ENCODE measurements around the gene ACSS1.
A peak's percentile ranks its signal among the peaks of the same experiment; 100 is the strongest.

The ACSS1 gene

DNA sequence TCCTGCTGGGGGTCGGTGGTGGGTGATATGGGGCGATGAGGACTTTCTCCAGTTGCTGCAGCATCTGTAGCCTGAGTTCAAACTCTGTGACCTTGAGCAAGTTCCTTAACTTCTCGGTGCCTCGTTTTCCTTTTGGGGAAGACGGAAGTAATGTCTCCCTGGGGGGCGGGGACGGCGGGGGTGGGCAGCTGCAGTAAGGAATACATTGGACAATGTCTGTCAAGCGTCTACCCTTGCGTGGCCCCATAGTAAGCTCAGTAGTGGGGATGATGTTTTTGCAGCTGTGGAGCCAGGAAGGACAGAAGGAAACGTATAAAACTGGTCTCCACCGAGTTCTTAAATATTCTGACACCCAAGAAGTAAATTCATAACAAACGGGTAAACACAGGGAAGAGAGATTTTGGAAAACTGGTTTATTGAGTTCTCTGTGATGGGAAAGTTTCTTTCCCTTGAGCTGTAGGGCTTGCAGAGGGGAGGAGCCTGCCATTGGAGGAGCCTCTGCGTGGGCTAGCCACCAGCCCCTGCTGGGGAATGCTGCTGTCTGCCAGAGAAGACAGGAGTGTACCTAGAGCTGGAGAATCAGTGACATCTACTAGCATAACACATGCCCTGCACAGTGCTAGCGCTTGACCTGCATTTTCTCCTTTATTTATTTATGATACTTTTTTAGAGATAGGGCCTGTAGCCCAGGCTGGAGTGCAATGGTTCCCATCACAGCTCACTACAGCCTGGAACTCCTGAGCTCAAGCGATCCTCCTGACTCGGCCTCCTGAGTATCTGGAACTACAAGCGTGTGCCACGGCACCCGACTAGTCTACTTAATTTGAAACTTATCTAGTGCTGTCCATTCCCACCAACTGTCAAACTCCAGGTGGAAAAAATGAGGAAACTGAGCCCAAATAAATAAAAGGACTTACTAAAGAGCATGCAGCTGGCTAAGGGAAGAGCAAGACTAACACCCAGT, 1.2 kb upstream of the ACSS1 start:
- no peak for DNase-seq

DNA sequence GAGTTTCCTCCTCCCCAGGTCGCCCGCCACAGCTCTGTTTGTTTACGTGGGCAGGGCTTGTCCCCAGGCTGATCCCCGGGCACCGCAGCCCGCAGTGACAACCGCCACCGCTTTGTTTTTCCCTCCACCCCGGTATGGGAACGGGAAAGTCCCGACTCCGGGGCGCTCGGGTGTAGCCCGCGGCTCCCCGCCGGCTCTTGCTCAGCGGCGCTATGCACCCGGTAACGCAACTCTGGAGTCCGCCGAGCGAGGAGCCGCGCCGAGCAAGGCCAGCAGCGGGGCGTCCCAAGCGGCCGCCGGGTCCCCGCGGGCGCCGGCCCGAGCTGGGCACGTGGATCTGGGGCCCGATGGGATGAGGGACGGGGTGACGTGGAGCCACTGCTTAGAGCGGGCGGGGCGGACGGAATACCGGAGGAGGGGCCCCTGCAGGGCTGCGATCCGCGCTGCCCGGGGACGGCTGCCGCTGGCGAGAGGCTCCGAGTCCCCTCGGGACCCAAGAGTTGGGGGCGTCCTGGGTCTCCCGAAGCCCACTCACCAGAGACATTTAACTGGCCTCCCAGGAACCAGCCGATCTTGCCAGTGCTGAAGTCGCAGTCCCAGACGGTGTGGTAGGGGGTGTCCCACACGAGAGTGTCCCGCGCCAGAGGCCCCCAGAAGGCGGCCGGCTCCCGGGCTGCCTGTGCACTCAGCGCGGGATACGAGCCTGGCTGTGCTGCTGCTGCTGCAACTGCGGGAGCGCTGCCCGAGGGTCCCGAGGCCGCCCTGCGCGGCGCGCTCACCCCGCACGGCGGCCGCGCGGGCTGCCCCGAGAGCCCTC, 497 bp downstream of the ACSS1 start:
- peak; percentile 79 for DNase-seq

DNA sequence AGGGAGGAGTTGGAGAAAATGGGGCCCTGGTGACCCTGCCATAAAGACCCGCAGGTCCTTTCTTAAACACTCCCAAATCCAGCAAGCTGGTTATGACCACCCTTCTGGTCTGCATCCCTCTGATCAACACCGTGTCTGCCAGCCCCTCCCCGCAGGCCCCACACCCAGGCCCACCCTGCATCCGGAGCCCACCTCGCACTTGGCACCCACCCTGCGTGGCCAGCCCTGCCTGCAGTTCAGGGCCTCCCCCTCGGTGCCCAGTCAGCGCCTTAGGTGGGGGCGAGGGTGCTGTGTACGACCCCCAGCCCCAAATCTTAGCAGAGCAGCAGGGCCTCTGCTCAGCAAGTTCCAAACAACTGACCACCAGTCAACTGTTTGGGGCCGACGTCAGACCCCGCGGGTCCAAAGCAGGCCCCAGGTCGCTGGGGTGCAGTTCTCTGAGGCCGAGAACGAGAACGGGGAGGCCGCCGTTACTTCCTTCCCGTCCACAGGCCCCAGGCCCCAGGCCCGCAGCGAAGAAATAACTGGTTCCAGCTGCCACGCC, 1.2 kb downstream of the ACSS1 start:
- DNase-seq, result no peak

DNA sequence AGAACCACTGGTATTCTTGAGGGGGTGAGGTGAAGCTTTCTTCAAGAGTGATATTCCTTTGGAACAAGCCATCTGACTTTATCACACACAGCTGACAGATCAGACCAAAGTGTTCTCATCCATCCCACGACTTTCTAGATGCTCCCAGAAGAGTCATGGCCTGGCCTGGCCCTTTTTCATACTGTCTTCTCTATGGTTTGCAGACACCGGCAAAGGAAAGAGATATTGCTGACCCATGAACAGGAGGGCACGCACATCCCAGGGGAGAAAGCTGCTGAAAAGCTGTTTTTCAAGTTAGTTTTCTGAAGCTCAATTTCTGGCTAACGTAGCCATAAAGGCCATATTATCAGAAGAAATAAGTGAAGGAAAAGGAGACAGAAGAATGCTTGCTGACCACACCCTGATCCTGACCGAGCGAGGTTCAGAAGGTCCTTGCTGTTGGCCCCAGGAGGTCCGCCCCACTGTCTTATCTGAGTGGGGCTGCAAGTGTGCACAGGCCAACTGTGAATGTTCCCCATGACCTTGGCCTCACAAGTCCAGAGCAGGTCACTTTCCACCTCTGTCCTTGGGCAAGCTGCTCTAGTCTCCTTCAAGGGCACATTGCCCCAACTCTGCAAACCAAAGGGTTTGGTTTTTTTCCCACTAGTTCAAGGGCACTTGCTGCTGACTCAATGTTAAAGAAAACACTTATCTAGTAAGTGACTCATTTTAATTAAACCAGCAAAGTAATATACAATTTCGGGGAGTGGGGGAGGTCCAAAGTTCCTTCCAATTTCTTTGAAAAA, 2.0 kb downstream of the ACSS1 start:
- no peak for DNase-seq

DNA sequence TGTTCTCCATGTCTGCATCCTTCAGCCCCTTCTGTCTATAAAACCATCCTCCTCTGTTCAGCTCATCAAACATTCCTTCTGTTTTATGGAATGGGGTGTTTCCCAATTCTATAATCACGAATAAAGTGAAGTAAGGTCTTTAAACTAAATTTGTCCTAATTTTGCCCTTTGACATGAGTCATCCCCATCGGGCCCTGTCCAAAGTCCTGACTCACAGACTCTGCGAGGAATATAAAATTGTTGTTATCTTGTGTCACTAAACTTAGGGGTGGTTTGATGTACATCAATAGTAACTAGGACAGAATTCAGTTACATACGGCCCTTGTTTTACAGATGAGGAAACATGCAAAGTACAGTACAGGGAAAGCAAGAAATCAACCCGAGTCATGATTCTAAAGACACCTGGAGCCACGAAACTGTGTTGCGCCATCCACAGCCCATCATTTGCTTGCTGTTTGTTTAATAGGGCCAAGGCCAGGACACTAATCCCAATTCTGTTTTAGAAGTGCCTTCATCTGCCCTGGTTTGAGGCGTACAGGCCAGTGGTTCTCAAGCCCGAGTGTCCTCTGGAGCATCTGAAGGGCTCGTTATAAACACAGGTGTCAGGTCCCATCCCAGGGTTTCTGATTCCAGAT, 2.8 kb downstream of the ACSS1 start:
- no peak for DNase-seq

DNA sequence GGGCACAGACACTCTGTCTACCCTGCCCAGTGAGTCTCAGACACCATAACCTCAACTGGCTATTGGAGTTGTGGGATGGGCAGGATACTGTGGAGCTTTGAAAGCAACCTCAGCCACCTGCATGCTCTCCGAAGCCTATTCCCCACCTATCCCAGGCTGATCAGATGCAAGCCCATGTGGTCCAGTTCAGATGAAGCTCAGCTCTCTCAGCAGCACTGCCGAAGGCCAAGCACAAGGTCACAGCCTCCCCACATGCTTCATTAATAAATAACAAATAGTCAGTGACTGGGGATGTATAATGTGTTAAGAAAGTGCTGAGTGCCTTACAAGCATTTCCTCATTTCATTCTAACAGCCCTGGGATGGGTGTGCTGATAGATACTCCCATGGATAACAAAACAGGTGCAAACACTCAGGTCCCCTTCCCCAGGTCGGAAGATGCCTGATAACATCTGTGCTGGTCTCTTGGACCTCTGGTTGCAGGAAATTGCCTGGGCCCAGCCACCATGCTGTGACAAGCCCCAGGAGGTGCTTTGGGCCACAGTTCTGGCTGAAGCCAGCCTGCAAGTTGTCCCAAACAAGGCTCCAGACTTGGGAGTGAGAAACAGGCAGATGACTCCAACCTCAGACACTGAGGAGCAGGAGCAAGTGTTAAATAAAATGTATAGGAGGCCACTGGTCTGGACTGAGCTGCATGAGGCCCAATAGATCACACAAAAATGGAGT, 3.7 kb downstream of the ACSS1 start:
- no peak for DNase-seq

DNA sequence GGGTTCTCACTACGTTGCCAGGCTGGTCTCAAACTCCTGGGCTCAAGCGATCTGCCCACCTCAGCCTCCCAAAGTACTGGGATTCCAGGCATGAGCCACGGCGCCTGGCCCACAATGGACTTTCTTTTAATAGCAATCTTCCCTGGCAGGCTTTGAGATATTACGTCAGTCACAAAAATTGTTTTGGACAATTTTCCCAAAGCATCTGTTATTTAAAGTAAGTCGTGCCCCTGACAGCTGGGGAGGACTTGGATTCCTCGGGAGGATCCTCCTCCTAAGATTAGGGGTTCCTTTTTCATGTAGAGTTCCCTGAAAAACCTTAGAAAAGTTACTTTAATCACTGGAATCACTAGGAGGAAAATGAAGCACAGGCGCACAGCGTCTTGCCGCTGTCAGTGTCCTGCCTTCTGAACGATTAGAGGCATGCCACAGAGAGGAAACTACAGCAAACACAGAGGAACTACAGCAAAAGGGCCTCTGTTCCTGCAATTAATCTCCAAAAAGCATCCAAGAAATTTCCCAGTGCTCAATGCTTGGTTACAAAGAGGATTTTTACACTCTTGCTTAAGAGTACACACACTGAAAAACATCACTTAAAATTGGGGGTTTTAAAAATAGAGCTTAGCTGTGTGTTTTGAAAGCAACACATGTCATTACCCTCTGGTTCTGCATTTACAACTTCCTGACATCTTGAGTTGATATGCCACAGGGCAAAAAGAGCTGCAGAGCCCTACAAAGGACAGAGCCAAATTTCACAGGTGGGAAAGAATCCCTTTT, 4.5 kb downstream of the ACSS1 start:
- no peak for DNase-seq

DNA sequence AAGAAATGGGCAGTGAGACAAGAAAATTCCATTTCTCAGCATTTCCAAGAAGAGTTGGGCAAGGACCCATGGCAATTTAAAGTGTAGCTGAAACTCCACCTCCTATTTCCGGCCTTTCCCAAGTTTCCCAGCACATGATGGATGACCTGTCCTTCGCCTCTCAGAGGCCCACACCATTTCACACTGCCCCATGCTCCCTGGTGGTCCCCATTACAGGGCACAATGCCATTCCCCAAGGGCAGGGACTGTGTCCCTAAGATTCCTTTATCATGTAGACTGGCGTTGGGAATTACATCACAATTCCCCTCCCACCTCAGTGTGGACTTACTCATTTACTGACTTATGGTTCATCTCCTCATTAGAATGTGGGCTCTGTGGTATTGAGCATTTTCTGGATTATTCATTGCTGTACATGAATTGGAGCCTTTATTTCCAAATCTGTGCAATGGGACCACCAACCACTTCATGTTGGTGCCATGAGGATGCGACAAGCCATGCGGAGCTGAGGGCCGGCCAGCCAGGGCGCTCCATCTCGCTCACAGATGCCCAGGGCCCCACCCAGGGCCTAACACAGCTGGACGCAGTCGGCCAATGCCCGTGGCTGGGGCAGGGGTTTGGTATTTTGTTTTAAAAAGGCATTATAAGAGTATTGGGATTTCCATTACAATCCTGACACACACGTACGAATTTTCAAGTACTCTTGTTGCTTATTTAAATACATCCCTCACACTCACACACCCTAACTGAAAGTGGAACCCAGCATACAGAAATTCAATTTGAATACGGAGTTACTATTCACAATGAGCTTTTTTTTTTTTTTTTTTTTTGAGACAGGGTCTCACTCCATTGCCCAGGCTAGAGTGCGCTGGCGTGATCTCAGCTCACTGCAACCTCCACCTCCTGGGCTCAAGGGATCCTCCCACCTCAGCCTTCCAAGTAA, 5.4 kb downstream of the ACSS1 start:
- DNase-seq, result no peak

DNA sequence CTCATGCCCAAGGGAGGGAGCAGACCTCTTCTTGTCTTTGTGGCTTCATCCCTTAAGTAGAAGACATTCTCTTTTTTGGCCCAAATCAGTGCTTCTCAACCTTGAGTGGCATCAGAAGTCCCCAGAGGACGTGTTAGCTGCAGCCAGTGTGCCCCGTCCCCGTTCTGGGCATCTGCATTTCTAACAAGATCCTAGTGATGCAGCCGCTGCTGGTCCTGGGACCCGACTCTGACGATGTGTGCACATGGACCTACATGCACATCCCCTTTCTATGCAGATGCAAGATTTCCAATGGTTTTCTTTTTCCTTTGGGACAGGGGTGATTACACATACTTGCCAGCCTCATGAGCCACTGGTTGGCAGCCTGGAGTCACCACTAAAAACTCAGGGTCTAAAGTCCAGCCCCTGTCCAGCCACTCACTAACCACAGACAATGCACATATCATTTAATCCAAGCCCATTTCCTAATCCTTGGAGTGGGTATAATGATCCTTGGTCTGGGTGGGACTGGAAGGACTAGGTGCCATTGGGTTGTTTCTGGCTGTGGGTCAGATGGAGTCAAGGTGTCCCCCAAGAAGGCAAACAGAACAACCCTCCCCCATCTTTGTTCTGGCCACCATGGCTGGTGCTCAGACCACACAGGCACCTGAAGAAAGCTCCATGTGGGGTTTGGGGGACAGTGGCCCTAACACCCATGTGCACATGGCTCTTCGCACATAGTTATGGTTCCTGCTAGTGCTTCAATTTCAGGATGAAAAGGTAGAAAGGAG, 6.4 kb downstream of the ACSS1 start:
- DNase-seq, result no peak

DNA sequence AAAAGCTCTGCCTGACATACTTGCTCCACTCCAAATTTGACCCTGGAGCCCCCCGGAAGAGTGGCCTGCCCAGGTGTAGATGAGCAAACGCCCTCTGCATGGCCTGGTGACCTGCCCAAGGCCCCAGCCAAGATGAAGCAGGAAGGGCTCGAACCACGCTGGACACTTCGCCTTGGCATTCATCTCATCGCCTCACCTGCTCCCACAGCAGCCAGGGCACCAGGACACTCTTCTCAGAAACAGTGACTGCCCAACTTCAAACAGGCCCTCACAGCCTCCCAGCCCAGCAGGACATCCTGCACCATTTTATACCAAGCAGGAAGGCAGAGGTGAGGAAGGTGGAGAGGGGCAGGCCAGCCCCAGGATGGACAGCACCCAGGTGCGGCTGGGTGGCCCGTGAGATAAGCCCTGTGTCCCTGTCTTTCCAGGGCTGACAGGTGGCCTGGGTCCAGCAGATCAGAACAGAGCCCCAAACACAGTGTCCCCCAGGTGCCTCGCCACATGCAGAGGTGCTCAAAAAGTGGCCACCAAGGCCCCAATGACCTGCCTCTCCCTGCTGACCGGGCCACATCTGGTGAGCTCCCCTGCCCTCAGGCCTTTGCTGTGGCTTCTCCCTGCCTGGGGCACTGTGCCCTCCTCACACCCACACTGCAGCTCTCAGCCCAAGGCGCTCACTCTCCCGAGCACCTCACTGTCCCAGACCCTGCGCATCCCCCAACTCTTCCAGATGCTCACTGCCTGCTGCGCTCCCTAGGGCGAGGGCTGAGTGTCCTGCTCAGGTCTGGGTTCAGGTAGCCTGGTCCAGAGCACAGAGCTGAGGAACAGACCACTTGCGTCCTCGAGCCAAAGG, 7.2 kb downstream of the ACSS1 start:
- DNase-seq, result no peak

DNA sequence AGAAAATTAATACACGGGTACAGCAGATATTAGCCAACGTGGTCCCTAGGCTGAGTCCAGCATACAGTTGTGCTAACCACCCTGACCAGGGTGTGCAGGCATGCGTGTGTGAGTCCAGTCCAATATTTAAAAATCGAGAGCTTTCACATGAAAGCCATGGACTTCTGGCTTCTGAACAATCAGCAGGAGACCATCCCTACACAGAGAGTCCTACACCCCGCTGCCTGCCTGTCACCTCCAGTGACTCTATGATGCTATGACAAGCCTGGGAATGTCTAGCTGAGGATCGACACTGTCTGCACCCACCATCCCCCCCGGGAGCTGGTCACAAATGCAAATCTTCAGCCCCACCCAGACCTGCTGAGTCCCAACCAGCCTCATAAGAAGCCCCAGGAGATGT, 7.9 kb downstream of the ACSS1 start:
- DNase-seq, result no peak

DNA sequence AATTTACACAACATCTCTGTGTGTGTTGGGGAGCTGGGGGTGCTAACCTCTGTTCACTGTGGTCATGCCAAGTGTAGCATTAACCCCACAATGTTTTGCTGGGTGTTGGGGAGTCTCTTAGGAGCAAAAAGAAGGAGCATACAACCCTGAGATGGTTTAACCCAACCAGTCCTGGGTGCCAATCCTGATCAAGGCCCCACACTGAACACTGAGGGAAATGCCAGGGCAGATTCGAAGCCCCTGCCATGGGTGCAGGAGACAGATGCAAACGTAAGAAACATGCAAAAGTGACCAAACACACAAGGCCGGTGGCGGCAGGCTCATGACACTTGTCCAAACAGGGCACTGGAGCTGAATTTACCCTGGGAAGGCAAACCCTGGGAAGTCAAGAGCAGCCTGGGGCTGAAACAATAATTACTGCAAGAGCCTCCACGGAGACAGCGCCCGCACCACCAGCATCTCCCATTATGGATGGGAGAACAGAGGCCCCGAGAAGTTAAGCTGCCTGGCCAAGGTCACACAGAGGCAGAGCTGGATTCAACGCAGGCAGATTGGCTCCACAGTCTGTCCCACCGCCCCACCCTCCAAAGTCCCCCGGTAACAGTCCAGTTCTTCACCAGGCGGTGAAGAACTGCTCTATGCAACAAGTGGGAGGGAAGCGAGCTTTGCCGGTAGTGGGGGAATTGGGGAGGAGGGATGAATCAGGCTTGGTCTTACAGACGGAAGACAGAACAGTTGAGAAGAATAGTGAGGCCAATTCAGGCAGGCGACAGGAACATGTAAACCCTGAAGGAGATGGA, 8.5 kb downstream of the ACSS1 start:
- DNase-seq, result no peak

DNA sequence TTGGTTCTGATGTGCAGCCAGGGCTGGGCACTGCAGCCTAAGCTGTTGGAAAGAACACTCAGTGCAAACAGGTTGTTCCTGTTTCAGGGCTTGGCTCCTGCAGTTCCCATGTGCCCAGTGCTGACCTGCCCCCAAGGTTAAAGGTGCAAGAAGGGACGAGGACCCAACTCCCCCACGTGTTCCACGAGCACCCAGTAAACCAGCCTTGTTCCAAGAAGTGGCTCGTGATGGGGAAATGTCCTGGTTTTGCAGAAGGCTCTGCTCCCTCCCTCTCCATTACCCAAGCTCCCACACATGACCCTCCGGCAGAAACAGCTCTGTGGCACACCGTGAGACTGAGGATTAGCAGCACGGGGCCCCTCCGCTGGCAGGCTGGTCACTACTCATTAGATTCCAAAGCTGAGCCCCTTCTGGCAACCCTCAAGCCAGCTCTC, 9.4 kb downstream of the ACSS1 start:
- DNase-seq, result no peak

DNA sequence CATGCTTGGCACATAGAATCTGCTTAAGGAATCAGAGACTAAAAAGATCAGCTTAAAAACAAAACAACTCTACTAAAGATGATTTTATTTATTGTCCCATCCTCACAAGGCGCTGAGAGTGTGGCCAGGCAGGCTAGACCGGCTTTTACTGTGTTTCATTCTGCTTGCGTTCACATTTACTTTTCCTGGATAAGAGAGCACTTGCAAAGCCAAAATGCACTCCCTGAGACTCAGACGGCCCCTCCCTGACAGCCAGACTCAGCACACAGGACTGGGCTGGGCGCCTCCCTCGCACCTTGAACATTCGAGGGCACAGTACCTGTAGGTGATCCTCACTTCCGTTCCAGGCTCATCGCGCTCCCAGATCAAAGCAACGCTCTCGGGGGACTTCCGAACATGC, 10.2 kb downstream of the ACSS1 start:
- DNase-seq, result no peak

DNA sequence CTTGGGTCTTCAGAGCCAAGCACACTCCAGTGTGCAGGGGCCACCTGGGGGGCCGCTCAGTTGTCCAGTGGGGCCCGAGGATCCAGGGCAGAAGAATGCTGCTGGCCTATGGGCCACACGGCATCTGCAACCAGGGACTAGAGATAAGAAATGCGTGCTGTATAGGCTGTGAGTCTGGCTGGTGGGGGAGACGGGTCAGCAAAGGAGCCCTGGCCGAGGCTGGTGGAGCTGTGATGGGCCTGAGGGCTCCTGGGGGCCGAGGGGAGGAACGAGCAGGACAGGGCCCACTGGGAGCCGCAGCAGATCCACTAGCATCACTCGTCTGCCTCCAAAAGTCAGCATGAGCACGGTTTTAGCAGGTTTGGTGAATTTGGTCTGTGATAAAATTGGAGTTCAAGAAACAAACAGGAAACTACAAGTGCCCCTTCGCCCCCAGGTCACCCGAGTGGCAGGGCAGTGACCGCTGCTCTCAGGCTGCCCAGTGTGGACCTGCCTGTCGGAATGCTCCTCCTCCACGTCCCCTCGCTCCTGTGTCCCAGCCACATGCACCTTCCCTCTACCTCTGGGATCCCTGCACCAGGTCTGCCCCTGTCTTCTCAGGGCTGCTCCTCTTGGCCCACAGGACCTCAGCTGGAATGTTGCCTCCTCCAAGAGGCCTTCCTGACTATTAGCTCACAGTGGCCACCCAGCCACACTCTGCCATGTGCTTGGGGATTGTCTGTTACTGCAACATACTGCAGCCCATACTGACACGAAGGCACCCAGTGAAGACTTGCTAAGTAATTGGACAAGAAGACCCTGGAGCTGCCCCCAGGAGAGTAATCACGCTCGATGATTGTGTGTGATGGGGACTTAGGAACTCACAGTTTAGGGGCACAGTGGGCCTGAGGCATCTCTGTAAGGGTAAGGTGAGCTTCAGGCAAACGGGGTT, 10.9 kb downstream of the ACSS1 start:
- no peak for DNase-seq

DNA sequence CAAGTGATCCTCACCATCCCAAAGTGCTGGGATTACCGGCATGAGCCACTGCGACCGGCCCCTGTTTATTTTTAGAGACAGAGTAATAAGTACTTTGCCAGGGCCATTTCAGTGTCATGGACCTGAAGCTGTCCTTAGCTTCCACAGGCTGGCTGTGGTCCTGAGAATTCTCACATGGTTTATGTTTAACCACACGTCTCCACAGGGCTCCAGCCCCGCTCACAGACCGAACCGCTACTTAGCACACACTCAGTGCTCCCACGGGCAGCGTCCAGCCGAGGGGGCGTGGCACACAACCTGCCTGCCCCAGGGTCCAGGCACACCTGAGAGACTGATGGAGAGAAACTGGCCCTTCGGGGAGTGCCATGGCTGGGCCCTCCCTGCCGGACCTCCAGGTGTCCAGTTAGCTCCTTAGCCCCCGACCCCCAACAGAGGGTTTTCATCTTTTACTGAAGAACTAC, 11.7 kb downstream of the ACSS1 start:
- no peak for DNase-seq

Measured in T-helper 9 cell (primary cell).